Peyer's patch (tissue), 4 donors: ENCODE measurements around the gene GLCCI1. TPM values are rescaled to one million over a fixed set of nuclear protein-coding genes. Genes with fewer than 3 reads are reported as not detected.

Experiments used
- DNase-seq, 3 donors: peaks; one replicate each; pipeline ENCODE4 v3.0.0-alpha.2; 2017 to 2019
- H3K27ac ChIP-seq, 4 donors: fragments of 200-600 bp; sonication (generic); one replicate each; pipeline ENCODE4 v1.5.1; 2016 to 2019
- H3K27me3 ChIP-seq, 2 donors: fragments of 200-600 bp; sonication (generic); one replicate each; pipeline ENCODE4 v1.5.1; 2019
- H3K36me3 ChIP-seq, 3 donors: fragments of 200-600 bp; sonication (generic); one replicate each; pipeline ENCODE4 v1.5.1; 2016 to 2019
- H3K4me1 ChIP-seq, 4 donors: fragments of 200-600 bp; sonication (generic); one replicate each; pipeline ENCODE4 v1.5.1; 2016 to 2019
- H3K4me3 ChIP-seq, 4 donors: fragments of 200-600 bp; sonication (generic); 1 replicate in 3 of 4; 2 replicates in 1 of 4; pipeline ENCODE4 v1.5.1; 2016 to 2019; ENCODE audit warnings: mild to moderate bottlenecking in 1 of 4
- H3K9me3 ChIP-seq, 4 donors: fragments of 200-600 bp; sonication (generic); one replicate each; pipeline ENCODE4 v1.5.1; 2016 to 2019; ENCODE audit warnings: mild to moderate bottlenecking in 1 of 4
- CTCF ChIP-seq, 6 experiments: fragments of 450-650 bp in 4 of 6; fragments of 200-600 bp in 2 of 6; sonication (generic) in 1 of 6; IDR thresholded peaks; one replicate each; pipeline ENCODE4 v1.5.1; 2017 to 2019; ENCODE audit warnings: antibody characterized with exemption in 6 of 6, mild to moderate bottlenecking in 3 of 6, moderate library complexity in 1 of 6
- POLR2A ChIP-seq, 2 donors: fragments of 450-650 bp; IDR thresholded peaks; one replicate each; pipeline ENCODE4 v1.5.1; 2017; ENCODE audit warnings: antibody characterized with exemption in 2 of 2, mild to moderate bottlenecking in 2 of 2, moderate library complexity in 2 of 2
- total RNA-seq, 4 donors: library from RNA; depleted of rRNA; stranded (reverse); fragments of >200 nt; gene quantifications; one replicate each; pipeline ENCODE4 v1.1.0, GENCODE V29; 2016

GLCCI1 gene
- total RNA-seq, 4 donors from 2014 or later = 5.1 to 33.8 (median 7.9) TPM

- TF ChIP-seq CTCF (IDR thresholded peaks at IDR 0.05) (no peak), POLR2A (IDR thresholded peaks at IDR 0.05) (no peak)
- no peak overlapping the region for H3K4me3 ChIP-seq
- no peaks in the 10 kb centered on the region for H3K27me3 ChIP-seq
- H3K36me3 ChIP-seq = no peaks in the 10 kb centered on the region
- no peaks in the 10 kb centered on the region for H3K9me3 ChIP-seq
- DNase-seq = no peak
- H3K4me1 ChIP-seq = no peaks in the 10 kb centered on the region
- no peak overlapping the region for H3K27ac ChIP-seq
Measured at GRCh38 chr7:8015746-8016120, 47.1 kb downstream of the GLCCI1 start.

- H3K27me3 ChIP-seq = no peaks in the 10 kb centered on the region
- DNase-seq = no peak
- H3K4me3 ChIP-seq = no peak overlapping the region
- no peaks in the 10 kb centered on the region for H3K36me3 ChIP-seq
- TF ChIP-seq CTCF (IDR thresholded peaks at IDR 0.05) = no peak
- no peak for TF ChIP-seq POLR2A (IDR thresholded peaks at IDR 0.05)
- H3K4me1 ChIP-seq = no peaks in the 10 kb centered on the region
- no peak overlapping the region for H3K27ac ChIP-seq
- H3K9me3 ChIP-seq = no peaks in the 10 kb centered on the region
Measured at GRCh38 chr7:8017423-8017822, 48.8 kb downstream of the GLCCI1 start.

GRCh38 chr7:8018961-8019360 is 50.4 kb downstream of the GLCCI1 start:
- H3K27me3 ChIP-seq = no peaks in the 10 kb centered on the region
- no peaks in the 10 kb centered on the region for H3K36me3 ChIP-seq
- no peak overlapping the region for H3K4me3 ChIP-seq
- no peaks in the 10 kb centered on the region for H3K4me1 ChIP-seq
- H3K9me3 ChIP-seq = no peaks in the 10 kb centered on the region
- DNase-seq = no peak
- H3K27ac ChIP-seq = no peak overlapping the region
- no peak for TF ChIP-seq POLR2A (IDR thresholded peaks at IDR 0.05)
- TF ChIP-seq CTCF (IDR thresholded peaks at IDR 0.05) = no peak

- no peaks in the 10 kb centered on the region for H3K9me3 ChIP-seq
- peaks cover 0 to 12% (median 0%) of the 10 kb centered on the region in 3 donors for H3K36me3 ChIP-seq
- DNase-seq = no peak
- H3K4me1 ChIP-seq = no peaks in the 10 kb centered on the region
- TF ChIP-seq POLR2A (IDR thresholded peaks at IDR 0.05) (no peak), CTCF (IDR thresholded peaks at IDR 0.05) (no peak)
- H3K27me3 ChIP-seq = no peaks in the 10 kb centered on the region
- H3K4me3 ChIP-seq = no peak overlapping the region
- no peak overlapping the region for H3K27ac ChIP-seq
Measured at GRCh38 chr7:8022628-8023027, 54.0 kb downstream of the GLCCI1 start.

GRCh38 chr7:8035192-8035591 is 66.6 kb downstream of the GLCCI1 start:
- H3K27me3 ChIP-seq = no peaks in the 10 kb centered on the region
- H3K27ac ChIP-seq = no peak overlapping the region
- H3K4me3 ChIP-seq = no peak overlapping the region
- DNase-seq = no peak
- no peaks in the 10 kb centered on the region for H3K36me3 ChIP-seq
- no peak for TF ChIP-seq CTCF (IDR thresholded peaks at IDR 0.05)
- TF ChIP-seq POLR2A (IDR thresholded peaks at IDR 0.05) = no peak
- H3K9me3 ChIP-seq = no peaks in the 10 kb centered on the region
- H3K4me1 ChIP-seq = no peaks in the 10 kb centered on the region
